H9 (cell line): ENCODE data around the gene EPHA10. TPM values are rescaled to one million over a fixed set of nuclear protein-coding genes. Genes with fewer than 3 reads are reported as not detected.

ENCODE experiments used
- DNase-seq: peaks from one replicate; pipeline ENCODE4 v3.0.0-alpha.2; 2017
- H2AFZ ChIP-seq: one replicate; pipeline ENCODE4 v1.6.1; 2013; ENCODE audit warnings: mild to moderate bottlenecking, low read length, control low read depth, moderate library complexity
- H2AK5ac ChIP-seq: 2 replicates; pipeline ENCODE4 v1.6.1; 2013; ENCODE audit warnings: low read length, control low read depth, mixed read lengths; ENCODE audit not compliant: insufficient read length
- H2BK120ac ChIP-seq: one replicate; pipeline ENCODE4 v1.6.1; 2013; ENCODE audit warnings: low read depth, mild to moderate bottlenecking, low read length, control low read depth, inconsistent platforms; ENCODE audit not compliant: poor library complexity, severe bottlenecking
- H2BK12ac ChIP-seq: 2 replicates; pipeline ENCODE4 v1.6.1; 2013; ENCODE audit warnings: low read length, control low read depth, mixed read lengths, low read depth; ENCODE audit not compliant: insufficient read length
- H2BK15ac ChIP-seq: 2 replicates; pipeline ENCODE4 v1.6.1; 2013; ENCODE audit warnings: low read depth, low read length, control low read depth
- H2BK20ac ChIP-seq: one replicate; pipeline ENCODE4 v1.6.1; 2013; ENCODE audit warnings: low read depth, mild to moderate bottlenecking, low read length, control low read depth, inconsistent platforms; ENCODE audit not compliant: poor library complexity, severe bottlenecking
- H2BK5ac ChIP-seq: 2 replicates; pipeline ENCODE4 v1.6.1; 2013; ENCODE audit warnings: low read length, control low read depth, mixed read lengths; ENCODE audit not compliant: insufficient read length
- H3K14ac ChIP-seq: 2 replicates; pipeline ENCODE4 v1.6.1; 2013; ENCODE audit warnings: low read length, control low read depth; ENCODE audit not compliant: insufficient read depth
- H3K18ac ChIP-seq: 2 replicates; pipeline ENCODE4 v1.6.1; 2013; ENCODE audit warnings: low read depth, mild to moderate bottlenecking, mixed read lengths, low read length, control low read depth; ENCODE audit not compliant: insufficient read length
- H3K23ac ChIP-seq: 2 replicates; pipeline ENCODE4 v1.6.1; 2013; ENCODE audit warnings: low read length, control low read depth, mixed read lengths, low read depth; ENCODE audit not compliant: insufficient read length
- H3K23me2 ChIP-seq: 2 replicates; pipeline ENCODE4 v1.6.1; 2013; ENCODE audit warnings: low read depth, mild to moderate bottlenecking, mixed read lengths, low read length, control low read depth; ENCODE audit not compliant: insufficient read length, poor library complexity, severe bottlenecking
- H3K27ac ChIP-seq: 2 replicates; pipeline ENCODE4 v1.5.1; 2013; ENCODE audit warnings: low read length, control low read depth, mixed read lengths, low read depth; ENCODE audit not compliant: insufficient read length
- H3K27me3 ChIP-seq: 2 replicates; pipeline ENCODE4 v1.6.1; 2013; ENCODE audit warnings: low read length, control low read depth, inconsistent platforms; ENCODE audit not compliant: insufficient read depth
- H3K4ac ChIP-seq: 2 replicates; pipeline ENCODE4 v1.6.1; 2013; ENCODE audit warnings: low read depth, mild to moderate bottlenecking, control low read depth, inconsistent platforms, low read length, moderate library complexity
- H3K4me1 ChIP-seq: 2 replicates; pipeline ENCODE4 v1.6.1; 2013; ENCODE audit warnings: low read length, control low read depth, inconsistent platforms; ENCODE audit not compliant: insufficient read depth
- H3K4me2 ChIP-seq: 2 replicates; pipeline ENCODE4 v1.6.1; 2013; ENCODE audit warnings: low read length, control low read depth, mixed read lengths; ENCODE audit not compliant: insufficient read length, insufficient read depth
- H3K56ac ChIP-seq: 2 replicates; pipeline ENCODE4 v1.6.1; 2013; ENCODE audit warnings: low read depth, mild to moderate bottlenecking, mixed read lengths, low read length, control low read depth; ENCODE audit not compliant: insufficient read length
- H3K79me1 ChIP-seq: 2 replicates; pipeline ENCODE4 v1.6.1; 2013; ENCODE audit warnings: low read depth, mild to moderate bottlenecking, moderate library complexity, low read length, control low read depth, inconsistent platforms; ENCODE audit not compliant: insufficient read depth, poor library complexity, severe bottlenecking
- H3K79me2 ChIP-seq: 2 replicates; pipeline ENCODE4 v1.6.1; 2013; ENCODE audit warnings: low read length, control low read depth, inconsistent platforms; ENCODE audit not compliant: insufficient read depth
- H3K9ac ChIP-seq: 2 replicates; pipeline ENCODE4 v1.6.1; 2013; ENCODE audit warnings: low read length, control low read depth, mixed read lengths; ENCODE audit not compliant: insufficient read length; ENCODE audit errors: extremely low read depth
- H3K9me3 ChIP-seq: one replicate; pipeline ENCODE4 v1.6.1; 2013; ENCODE audit warnings: low read depth, low read length, inconsistent platforms; ENCODE audit not compliant: control insufficient read depth
- H3T11ph ChIP-seq: one replicate; pipeline ENCODE4 v1.6.1; 2013; ENCODE audit warnings: mild to moderate bottlenecking, low read length, control low read depth, inconsistent platforms
- H4K20me1 ChIP-seq: one replicate; pipeline ENCODE4 v1.6.1; 2013; ENCODE audit not compliant: control insufficient read depth, insufficient read length, insufficient read depth
- H4K5ac ChIP-seq: 2 replicates; pipeline ENCODE4 v1.6.1; 2013; ENCODE audit warnings: low read depth, mild to moderate bottlenecking, mixed read lengths, low read length, control low read depth; ENCODE audit not compliant: insufficient read length
- H4K8ac ChIP-seq: replicated peaks from 2 replicates; pipeline ENCODE4 v1.6.1; 2013; ENCODE audit warnings: low read length, control low read depth, mixed read lengths, low read depth; ENCODE audit not compliant: insufficient read length
- H4K91ac ChIP-seq: 2 replicates; pipeline ENCODE4 v1.6.1; 2013; ENCODE audit warnings: low read depth, mild to moderate bottlenecking, moderate library complexity, mixed read lengths, low read length, control low read depth; ENCODE audit not compliant: insufficient read length
- H3K27ac Mint-ChIP-seq, 3 experiments: 2 replicates in 2 of 3; 3 replicates in 1 of 3; pipeline ENCODE4 v1.8.0; 2020 to 2021; ENCODE audit warnings: mixed read lengths in 3 of 3, mild to moderate bottlenecking in 1 of 3, moderate library complexity in 1 of 3
- H3K27me3 Mint-ChIP-seq: 2 replicates; pipeline ENCODE4 v1.8.0; 2021; ENCODE audit warnings: low read depth, mild to moderate bottlenecking, moderate library complexity, mixed read lengths
- H3K36me3 Mint-ChIP-seq, 3 experiments: 2 replicates in 2 of 3; 3 replicates in 1 of 3; pipeline ENCODE4 v1.8.0; 2020 to 2021; ENCODE audit warnings: low read depth in 3 of 3, mixed read lengths in 3 of 3; ENCODE audit not compliant: insufficient read depth in 1 of 3
- H3K4me1 Mint-ChIP-seq, 2 experiments: 2 replicates each; pipeline ENCODE4 v1.8.0; 2020; ENCODE audit warnings: mixed read lengths in 2 of 2
- H3K4me3 Mint-ChIP-seq, 2 experiments: 2 replicates in 1 of 2; 3 replicates in 1 of 2; pipeline ENCODE4 v1.8.0; 2020 to 2021; ENCODE audit warnings: mild to moderate bottlenecking in 2 of 2, mixed read lengths in 2 of 2, moderate library complexity in 1 of 2
- H3K9me3 Mint-ChIP-seq, 2 experiments: 2 replicates in 1 of 2; 3 replicates in 1 of 2; pipeline ENCODE4 v1.8.0; 2020; ENCODE audit warnings: mild to moderate bottlenecking in 2 of 2, mixed read lengths in 2 of 2, moderate library complexity in 1 of 2
- WGBS: extraction: QIAGEN DNeasy Blood & Tissue Kit; methylation state at CpG from one replicate; pipeline ENCODE4 v1.1.7; 2013; ENCODE audit warnings: missing lambda C conversion rate, low lambda C conversion rate, mixed read lengths; ENCODE audit not compliant: insufficient read length; ENCODE audit errors: extremely low coverage; 5-methylcytosine and 5-hydroxymethylcytosine counted together
- total RNA-seq: library from RNA; stranded (reverse); gene quantifications from 2 replicates; pipeline ENCODE4 v1.2.1, GENCODE V29; 2021
- TF ChIP-seq, protein P1 (sequence below): fragments of 200-600 bp; sonication (generic); conservative IDR thresholded peaks from 3 replicates; pipeline ENCODE4 v1.8.0; 2021; ENCODE audit warnings: antibody characterized with exemption, mild to moderate bottlenecking

Gene EPHA10
- total RNA-seq, 1 experiment from 2014 or later: 0.96 TPM

- no peak overlapping the region for H3T11ph ChIP-seq
- H4K8ac ChIP-seq: no peak overlapping the region
- no peak overlapping the region for H2BK15ac ChIP-seq
- no peak overlapping the region for H2AFZ ChIP-seq
- H3K27ac ChIP-seq: no peak overlapping the region
- no peak overlapping the region for H3K18ac ChIP-seq
- H3K23me2 ChIP-seq: no peaks in the 10 kb centered on the region
- H3K79me1 ChIP-seq: no peaks in the 10 kb centered on the region
- TF ChIP-seq, protein P1, sequence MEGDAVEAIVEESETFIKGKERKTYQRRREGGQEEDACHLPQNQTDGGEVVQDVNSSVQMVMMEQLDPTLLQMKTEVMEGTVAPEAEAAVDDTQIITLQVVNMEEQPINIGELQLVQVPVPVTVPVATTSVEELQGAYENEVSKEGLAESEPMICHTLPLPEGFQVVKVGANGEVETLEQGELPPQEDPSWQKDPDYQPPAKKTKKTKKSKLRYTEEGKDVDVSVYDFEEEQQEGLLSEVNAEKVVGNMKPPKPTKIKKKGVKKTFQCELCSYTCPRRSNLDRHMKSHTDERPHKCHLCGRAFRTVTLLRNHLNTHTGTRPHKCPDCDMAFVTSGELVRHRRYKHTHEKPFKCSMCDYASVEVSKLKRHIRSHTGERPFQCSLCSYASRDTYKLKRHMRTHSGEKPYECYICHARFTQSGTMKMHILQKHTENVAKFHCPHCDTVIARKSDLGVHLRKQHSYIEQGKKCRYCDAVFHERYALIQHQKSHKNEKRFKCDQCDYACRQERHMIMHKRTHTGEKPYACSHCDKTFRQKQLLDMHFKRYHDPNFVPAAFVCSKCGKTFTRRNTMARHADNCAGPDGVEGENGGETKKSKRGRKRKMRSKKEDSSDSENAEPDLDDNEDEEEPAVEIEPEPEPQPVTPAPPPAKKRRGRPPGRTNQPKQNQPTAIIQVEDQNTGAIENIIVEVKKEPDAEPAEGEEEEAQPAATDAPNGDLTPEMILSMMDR: no peak
- no peaks in the 10 kb centered on the region for H3K9me3 ChIP-seq
- H4K91ac ChIP-seq: no peak overlapping the region
- no peak overlapping the region for H3K4ac ChIP-seq
- H2BK5ac ChIP-seq: no peak overlapping the region
- H2BK20ac ChIP-seq: no peak overlapping the region
- no peaks in the 10 kb centered on the region for H4K20me1 ChIP-seq
- no peak overlapping the region for H4K5ac ChIP-seq
- Mint-ChIP-seq H3K27me3 (peaks cover 2% of the 10 kb centered on the region), H3K4me3 (no peak overlapping the region), H3K36me3 (peaks cover 0 to 5% (median 2%) of the 10 kb centered on the region in 3 experiments; a peak in 4 of 7 replicates), H3K27ac (no peak overlapping the region), H3K9me3 (no peaks in the 10 kb centered on the region), H3K4me1 (no peaks in the 10 kb centered on the region)
- WGBS: no CpG with 5 or more reads among the region's 4 CpGs
- no peak for DNase-seq
- no peak overlapping the region for H3K23ac ChIP-seq
- H2BK12ac ChIP-seq: no peak overlapping the region
- no peak overlapping the region for H2AK5ac ChIP-seq
- H2BK120ac ChIP-seq: no peak overlapping the region
- no peak overlapping the region for H3K14ac ChIP-seq
- H3K27me3 ChIP-seq: no peaks in the 10 kb centered on the region
- H3K4me2 ChIP-seq: no peak overlapping the region
- H3K79me2 ChIP-seq: no peaks in the 10 kb centered on the region
- no peaks in the 10 kb centered on the region for H3K4me1 ChIP-seq
- H3K56ac ChIP-seq: no peak overlapping the region
- H3K9ac ChIP-seq: no peak overlapping the region
Measured at GRCh38 chr1:37714689-37715088, 50.2 kb downstream of the EPHA10 start.
